HEK293 (cell line): ENCODE data around the gene MEGF10.
A peak's percentile ranks its signal among the peaks of the same experiment; 100 is the strongest.

Experiments used
- CTCF ChIA-PET: fragments of 350-600 bp; formaldehyde crosslinking; extraction: SDS; loops from one replicate; lab custom pipeline; 2021; ENCODE audit warnings: antibody characterized with exemption; lab: Yijun Ruan, JAX
- POLR2A ChIA-PET: fragments of 300-600 bp; formaldehyde crosslinking; extraction: SDS; loops from one replicate; lab custom pipeline; 2020; ENCODE audit warnings: antibody characterized with exemption, inconsistent platforms; lab: Yijun Ruan, JAX
- H3K27ac ChIP-seq: fragments of 200-500 bp; sonication (Bioruptor generic); 2 replicates; pipeline ENCODE4 v1.5.1; 2014; ENCODE audit warnings: low read depth, low read length, control low read depth, inconsistent platforms; ENCODE audit errors: extremely low read depth
- H3K36me3 ChIP-seq, 2 experiments: fragments of 200-500 bp in 1 of 2; sonication (Bioruptor generic) in 1 of 2; 1 replicate in 1 of 2; 2 replicates in 1 of 2; pipeline ENCODE4 v1.5.1; 2014 to 2017; ENCODE audit warnings: inconsistent platforms in 2 of 2, low read length in 2 of 2; ENCODE audit not compliant: control insufficient read depth in 2 of 2, insufficient read depth in 1 of 2
- H3K4me1 ChIP-seq: fragments of 200-500 bp; sonication (Bioruptor generic); 2 replicates; pipeline ENCODE4 v1.5.1; 2014; ENCODE audit warnings: mild to moderate bottlenecking, low read length, inconsistent platforms; ENCODE audit not compliant: control insufficient read depth, insufficient read depth
- H3K4me3 ChIP-seq: 2 replicates; pipeline ENCODE4 v1.5.1; 2011; ENCODE audit warnings: low read depth, mild to moderate bottlenecking, control low read depth, low read length, moderate library complexity
- H3K9me3 ChIP-seq: fragments of 200-500 bp; sonication (Bioruptor generic); 2 replicates; pipeline ENCODE4 v1.5.1; 2014; ENCODE audit warnings: low read depth, low read length, inconsistent platforms; ENCODE audit not compliant: control insufficient read depth, insufficient read depth
- IKZF3 ChIP-seq: fragments of 450-650 bp; IDR thresholded peaks from 2 replicates; pipeline ENCODE4 v1.5.0; 2018; ENCODE audit warnings: missing biosample characterization, mild to moderate bottlenecking, missing genetic modification characterization, moderate library complexity
- KLF8 ChIP-seq: fragments of 450-650 bp; formaldehyde crosslinking; IDR thresholded peaks from 2 replicates; pipeline ENCODE4 v1.5.1; 2016; ENCODE audit warnings: missing biosample characterization, missing genetic modification characterization
- PRDM4 ChIP-seq: fragments of 450-650 bp; formaldehyde crosslinking; IDR thresholded peaks from 2 replicates; pipeline ENCODE4 v1.5.1; 2017; ENCODE audit warnings: missing biosample characterization, missing genetic modification characterization
- REST ChIP-seq: fragments of 450-650 bp; formaldehyde crosslinking; IDR thresholded peaks from 2 replicates; pipeline ENCODE4 v1.5.1; 2016; ENCODE audit warnings: missing biosample characterization, missing genetic modification characterization
- TRIM28 ChIP-seq: IDR thresholded peaks from 2 replicates; pipeline ENCODE4 v1.6.1; 2011; ENCODE audit warnings: low read length, control low read depth, borderline replicate concordance
- ZBTB20 ChIP-seq: fragments of 450-650 bp; formaldehyde crosslinking; IDR thresholded peaks from 2 replicates; pipeline ENCODE4 v1.5.1; 2016; ENCODE audit warnings: missing biosample characterization, missing genetic modification characterization
- ZBTB48 ChIP-seq: fragments of 450-650 bp; formaldehyde crosslinking; IDR thresholded peaks from 2 replicates; pipeline ENCODE4 v1.5.1; 2016; ENCODE audit warnings: missing biosample characterization, missing genetic modification characterization
- ZBTB7A ChIP-seq: fragments of 450-650 bp; formaldehyde crosslinking; IDR thresholded peaks from 2 replicates; pipeline ENCODE4 v1.5.1; 2016; ENCODE audit warnings: low read depth, missing biosample characterization, missing genetic modification characterization
- ZNF114 ChIP-seq: fragments of 450-650 bp; formaldehyde crosslinking; IDR thresholded peaks from 2 replicates; pipeline ENCODE4 v1.5.0; 2017; ENCODE audit warnings: missing biosample characterization, missing genetic modification characterization
- ZNF146 ChIP-seq: fragments of 450-650 bp; formaldehyde crosslinking; IDR thresholded peaks from 2 replicates; pipeline ENCODE4 v1.5.1; 2016; ENCODE audit warnings: missing biosample characterization, missing genetic modification characterization
- ZNF148 ChIP-seq: fragments of 450-650 bp; formaldehyde crosslinking; IDR thresholded peaks from 2 replicates; pipeline ENCODE4 v1.5.0; 2017; ENCODE audit warnings: missing biosample characterization, missing genetic modification characterization, borderline replicate concordance
- ZNF155 ChIP-seq: fragments of 450-650 bp; formaldehyde crosslinking; IDR thresholded peaks from 2 replicates; pipeline ENCODE4 v1.5.1; 2016; ENCODE audit warnings: missing biosample characterization, missing genetic modification characterization
- ZNF16 ChIP-seq: fragments of 450-650 bp; formaldehyde crosslinking; IDR thresholded peaks from 2 replicates; pipeline ENCODE4 v1.5.1; 2016; ENCODE audit warnings: low read depth, missing biosample characterization, missing genetic modification characterization
- ZNF202 ChIP-seq: fragments of 450-650 bp; formaldehyde crosslinking; IDR thresholded peaks from 2 replicates; pipeline ENCODE4 v1.5.1; 2016; ENCODE audit warnings: missing biosample characterization, missing genetic modification characterization, borderline replicate concordance
- ZNF221 ChIP-seq: fragments of 450-650 bp; formaldehyde crosslinking; IDR thresholded peaks from 2 replicates; pipeline ENCODE4 v1.5.1; 2017; ENCODE audit warnings: missing biosample characterization, missing genetic modification characterization, borderline replicate concordance
- ZNF23 ChIP-seq: fragments of 450-650 bp; formaldehyde crosslinking; IDR thresholded peaks from 2 replicates; pipeline ENCODE4 v1.5.1; 2016; ENCODE audit warnings: missing biosample characterization, missing genetic modification characterization, borderline replicate concordance
- ZNF266 ChIP-seq: fragments of 450-650 bp; formaldehyde crosslinking; IDR thresholded peaks from 2 replicates; pipeline ENCODE4 v1.5.1; 2016; ENCODE audit warnings: missing biosample characterization, missing genetic modification characterization, low read depth
- ZNF341 ChIP-seq: fragments of 450-650 bp; formaldehyde crosslinking; IDR thresholded peaks from 2 replicates; pipeline ENCODE4; 2016; ENCODE audit warnings: low read depth, missing biosample characterization, missing genetic modification characterization
- ZNF366 ChIP-seq: fragments of 450-650 bp; formaldehyde crosslinking; conservative IDR thresholded peaks from 2 replicates; pipeline ENCODE4 v1.5.1; 2016; ENCODE audit warnings: missing biosample characterization, missing genetic modification characterization
- ZNF501 ChIP-seq: fragments of 450-650 bp; formaldehyde crosslinking; IDR thresholded peaks from 2 replicates; pipeline ENCODE4 v1.5.1; 2016; ENCODE audit warnings: missing biosample characterization, missing genetic modification characterization
- ZNF521 ChIP-seq: fragments of 450-650 bp; formaldehyde crosslinking; IDR thresholded peaks from 2 replicates; pipeline ENCODE4 v1.5.1; 2017; ENCODE audit warnings: missing biosample characterization, mild to moderate bottlenecking, missing genetic modification characterization
- ZNF549 ChIP-seq: fragments of 450-650 bp; IDR thresholded peaks from 2 replicates; pipeline ENCODE4 v1.5.1; 2018; ENCODE audit warnings: missing biosample characterization, missing genetic modification characterization, mild to moderate bottlenecking, inconsistent platforms, moderate library complexity
- ZNF580 ChIP-seq: fragments of 450-650 bp; formaldehyde crosslinking; IDR thresholded peaks from 2 replicates; pipeline ENCODE4 v1.5.1; 2016; ENCODE audit warnings: missing biosample characterization, missing genetic modification characterization
- ZNF623 ChIP-seq: fragments of 450-650 bp; formaldehyde crosslinking; IDR thresholded peaks from 2 replicates; pipeline ENCODE4 v1.5.1; 2016; ENCODE audit warnings: missing biosample characterization, missing genetic modification characterization
- ZNF626 ChIP-seq: fragments of 450-650 bp; sonication (Bioruptor Pico); formaldehyde crosslinking; IDR thresholded peaks from 2 replicates; pipeline ENCODE4 v1.5.1; 2018; ENCODE audit warnings: missing biosample characterization, missing genetic modification characterization, inconsistent platforms
- ZNF76 ChIP-seq: fragments of 450-650 bp; formaldehyde crosslinking; IDR thresholded peaks from 2 replicates; pipeline ENCODE4; 2016; ENCODE audit warnings: low read depth, missing biosample characterization, missing genetic modification characterization, borderline replicate concordance
- ZNF792 ChIP-seq: fragments of 450-650 bp; formaldehyde crosslinking; IDR thresholded peaks from 2 replicates; pipeline ENCODE4 v1.5.1; 2016; ENCODE audit warnings: missing biosample characterization, missing genetic modification characterization
- ZNF830 ChIP-seq: fragments of 450-650 bp; IDR thresholded peaks from 2 replicates; pipeline ENCODE4 v1.5.0; 2018; ENCODE audit warnings: missing biosample characterization, missing genetic modification characterization, low read depth, mild to moderate bottlenecking, moderate library complexity

The MEGF10 gene

GRCh38 chr5:127290019-127290945, at the start of gene MEGF10:
MEGF10 (plus strand) TSS chr5:127290796; CDS start chr5:127331309, 40,513 bp downstream.
- CTCF ChIA-PET = interaction anchor here (0.6 to 3.1 kb wide), 8 partner anchors 47 to 631 kb away, joined by 3 to 17 read pairs (median 6); no protein-coding TSS in a partner anchor
- H3K4me3 ChIP-seq = peak within 1 kb of the TSS; percentile 61
- no peaks in the 10 kb centered on the region for H3K4me1 ChIP-seq
- H3K9me3 ChIP-seq = no peaks in the 10 kb centered on the region
- peak within 1 kb of the TSS; percentile 50; the same call in 1 of the 2 replicates for H3K27ac ChIP-seq
- H3K36me3 ChIP-seq = no peaks in the 10 kb centered on the region
- POLR2A ChIA-PET = no interaction called here
- TF ChIP-seq ZNF155 (tag by site-specific recombination) = no peak
- no peak for TF ChIP-seq ZNF202 (tag by site-specific recombination)
- TF ChIP-seq ZNF792 (tag by site-specific recombination) = no peak
- TF ChIP-seq ZNF221 (tag by site-specific recombination) = no peak
- TF ChIP-seq ZNF148 (tag by site-specific recombination) = no peak
- TF ChIP-seq ZNF76 (tag by site-specific recombination) = peak; percentile 53
- TF ChIP-seq ZNF146 (tag by site-specific recombination) = peak; percentile 23; the same call in 1 of the 2 replicates
- TF ChIP-seq ZNF366 = no peak
- peak; percentile 94 for TF ChIP-seq ZBTB48
- no peak for TF ChIP-seq PRDM4
- TF ChIP-seq ZNF626 (tag by site-specific recombination) = no peak
- TF ChIP-seq ZNF623 (tag by site-specific recombination) = no peak
- no peak for TF ChIP-seq ZNF580 (tag by site-specific recombination)
- TF ChIP-seq ZNF501 = peak; percentile 63; the same call in 1 of the 2 replicates
- peak; percentile 80 for TF ChIP-seq ZBTB20
- TF ChIP-seq IKZF3 (tag by site-specific recombination) = 0 out of 2 replicates have a peak, but pooled peaks have one; percentile 10
- no peak for TF ChIP-seq ZNF830 (tag by site-specific recombination)
- peak; percentile 79 for TF ChIP-seq ZBTB7A (tag by site-specific recombination)
- TF ChIP-seq ZNF521 (tag by site-specific recombination) = no peak
- TF ChIP-seq ZNF341 = peak; percentile 98
- no peak for TF ChIP-seq ZNF23 (tag by site-specific recombination)
- TF ChIP-seq KLF8 (tag by site-specific recombination) = peak; percentile 39; the same call in 1 of the 2 replicates
- no peak for TF ChIP-seq ZNF549 (tag by site-specific recombination)
- TF ChIP-seq TRIM28 = no peak
- TF ChIP-seq REST (tag by site-specific recombination) = no peak
- no peak for TF ChIP-seq ZNF16 (tag by site-specific recombination)
- TF ChIP-seq ZNF266 (tag by site-specific recombination) = no peak
- no peak for TF ChIP-seq ZNF114 (tag by site-specific recombination)
